ENCODE measurements around the gene PIH1D1. TPM values are rescaled to one million over a fixed set of nuclear protein-coding genes. Genes with fewer than 3 reads are reported as not detected.

Gene PIH1D1
- total and polyA plus RNA-seq, 2 of the 13 experiments (the other 11 are each of a cell fraction or from before 2014, with no cell fraction given) = 110 to 137 TPM

DNA sequence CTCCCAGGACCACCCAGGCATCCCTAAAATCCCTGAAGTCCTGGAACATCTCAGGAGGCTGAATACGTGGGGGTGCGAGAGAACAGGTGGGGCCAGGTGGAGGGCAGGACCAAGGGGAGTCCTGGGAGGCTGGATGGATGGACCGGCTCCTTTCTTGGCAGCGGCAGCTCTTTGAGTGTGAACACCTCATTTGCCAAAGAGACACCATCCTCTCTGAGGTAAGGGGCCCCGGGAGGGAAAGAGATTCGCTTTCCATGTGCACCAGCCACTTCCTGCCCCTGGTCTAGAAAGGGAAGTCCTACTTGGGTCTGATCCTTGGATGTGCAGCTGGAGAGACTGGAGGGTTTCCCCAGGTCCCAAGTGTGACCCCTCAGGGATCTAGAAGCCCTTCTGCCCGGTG, 44.5 kb downstream of the PIH1D1 start:
- in situ Hi-C loops (cut with HindIII; ENCODE audit: extremely low pct_ligation_motif_present, low pct_unique_long_range_greater_than_20kb) = no loop called here
- H3K4me3 ChIP-seq (replicated peaks in 1 of 3; ENCODE audit: insufficient read depth in 1 of 3, low read depth in 2 of 3, low read length in 3 of 3) = no peak overlapping the region
- peaks cover 9 to 19% of the 10 kb centered on the region in 2 experiments; a peak in 4 of 5 replicates for H3K27me3 ChIP-seq (ENCODE audit: control insufficient read depth in 1 of 2, insufficient read depth in 2 of 2, low read length in 2 of 2)
- DNase-seq (ENCODE audit: low spot score) (no peak), ATAC-seq (no peak), FAIRE-seq (no peak)
- H2AFZ ChIP-seq (ENCODE audit: low read length) = no peak overlapping the region
- H3K9me3 ChIP-seq (ENCODE audit: low read length) = no peaks in the 10 kb centered on the region
- BruUV-seq (replicated peaks) = no TSS peak
- no peaks in the 10 kb centered on the region for H4K20me1 ChIP-seq (ENCODE audit: insufficient read depth, low read length)
- CTCF ChIA-PET (ENCODE audit: low intra/inter-chr PET ratio, low total read pairs) = no interaction called here
- H3K4me1 ChIP-seq (ENCODE audit: insufficient read depth, low read length) = no peaks in the 10 kb centered on the region
- no peak overlapping the region for H3K4me2 ChIP-seq (ENCODE audit: low read depth, low read length)
- POLR2A ChIA-PET = no interaction called here
- no peaks in the 10 kb centered on the region for H3K79me2 ChIP-seq (ENCODE audit: insufficient read depth, low read length)
- H3K27ac ChIP-seq (ENCODE audit: extremely low read length, insufficient read depth, low read length) = no peak overlapping the region
- H3K36me3 ChIP-seq (replicated peaks in 1 of 2; ENCODE audit: control insufficient read depth in 1 of 2, insufficient read depth in 2 of 2, low read length in 2 of 2) = no peaks in the 10 kb centered on the region
- no peak overlapping the region for H3K9ac ChIP-seq (ENCODE audit: insufficient read depth, low read depth, low read length)
- WGBS (ENCODE audit: low lambda C conversion rate) = 20% methylated on average over 5 of the region's 7 CpGs
- no peak for TF ChIP-seq ZNF883 (CRISPR knock-in tag; IDR thresholded peaks at IDR 0.05; ENCODE audit: not compliant biosample characterization)
- TF ChIP-seq SRF (IDR thresholded peaks at IDR 0.05; ENCODE audit: low read depth, low read length) = no peak
- no peak for TF ChIP-seq ZNF329 (CRISPR knock-in tag; IDR thresholded peaks at IDR 0.05; ENCODE audit: low read depth)
- TF ChIP-seq GMEB2 (CRISPR knock-in tag; IDR thresholded peaks at IDR 0.05; ENCODE audit: low read depth) = no peak
- no peak for TF ChIP-seq ZNF563 (CRISPR knock-in tag; IDR thresholded peaks at IDR 0.05)
- TF ChIP-seq SMARCE1 (IDR thresholded peaks at IDR 0.05; ENCODE audit: borderline replicate concordance) = no peak
- TF ChIP-seq PHF5A (CRISPR knock-in tag; IDR thresholded peaks at IDR 0.05; ENCODE audit: low read depth, unreplicated experiment) = no peak
- no peak for TF ChIP-seq ZBTB42 (CRISPR knock-in tag; IDR thresholded peaks at IDR 0.05)
- TF ChIP-seq GZF1 (CRISPR knock-in tag; IDR thresholded peaks at IDR 0.05) = no peak
- no peak for TF ChIP-seq KDM6A (CRISPR knock-in tag; IDR thresholded peaks at IDR 0.05; ENCODE audit: low read depth)
- TF ChIP-seq ZSCAN5A (CRISPR knock-in tag; IDR thresholded peaks at IDR 0.05; ENCODE audit: borderline replicate concordance) = no peak
- TF ChIP-seq GATAD2A (CRISPR knock-in tag; IDR thresholded peaks at IDR 0.05) = no peak
- TF ChIP-seq HOXA7 (CRISPR knock-in tag; IDR thresholded peaks at IDR 0.05) = no peak
- TF ChIP-seq, protein P1, sequence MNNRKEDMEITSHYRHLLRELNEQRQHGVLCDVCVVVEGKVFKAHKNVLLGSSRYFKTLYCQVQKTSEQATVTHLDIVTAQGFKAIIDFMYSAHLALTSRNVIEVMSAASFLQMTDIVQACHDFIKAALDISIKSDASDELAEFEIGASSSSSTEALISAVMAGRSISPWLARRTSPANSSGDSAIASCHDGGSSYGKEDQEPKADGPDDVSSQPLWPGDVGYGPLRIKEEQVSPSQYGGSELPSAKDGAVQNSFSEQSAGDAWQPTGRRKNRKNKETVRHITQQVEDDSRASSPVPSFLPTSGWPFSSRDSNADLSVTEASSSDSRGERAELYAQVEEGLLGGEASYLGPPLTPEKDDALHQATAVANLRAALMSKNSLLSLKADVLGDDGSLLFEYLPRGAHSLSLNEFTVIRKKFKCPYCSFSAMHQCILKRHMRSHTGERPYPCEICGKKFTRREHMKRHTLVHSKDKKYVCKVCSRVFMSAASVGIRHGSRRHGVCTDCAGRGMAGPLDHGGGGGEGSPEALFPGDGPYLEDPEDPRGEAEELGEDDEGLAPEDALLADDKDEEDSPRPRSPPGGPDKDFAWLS (CRISPR knock-in tag; IDR thresholded peaks at IDR 0.05; ENCODE audit: borderline replicate concordance) = no peak
- no peak for TF ChIP-seq TBX2 (CRISPR knock-in tag; IDR thresholded peaks at IDR 0.05; ENCODE audit: borderline replicate concordance)
- no peak for TF ChIP-seq PTBP1 (IDR thresholded peaks at IDR 0.05; ENCODE audit: low read depth, low read length, poor library complexity, severe bottlenecking)
- no peak for TF ChIP-seq RNF2 (conservative IDR thresholded peaks at IDR 0.05; ENCODE audit: low read depth)
- TF ChIP-seq, protein P2, sequence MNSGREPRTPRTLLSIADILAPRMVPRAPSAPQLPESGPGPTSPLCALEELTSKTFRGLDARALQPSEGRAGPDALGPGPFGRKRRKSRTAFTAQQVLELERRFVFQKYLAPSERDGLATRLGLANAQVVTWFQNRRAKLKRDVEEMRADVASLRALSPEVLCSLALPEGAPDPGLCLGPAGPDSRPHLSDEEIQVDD (CRISPR knock-in tag; IDR thresholded peaks at IDR 0.05; ENCODE audit: borderline replicate concordance) = no peak
- no peak for TF ChIP-seq ZNF878 (CRISPR knock-in tag; IDR thresholded peaks at IDR 0.05)
- TF ChIP-seq IKZF1 (IDR thresholded peaks at IDR 0.05) = no peak
- intact Hi-C loops (cut with micrococcal nuclease; ENCODE audit: unreplicated experiment) = no loop called here
